Kidney glomerular epithelial cell (primary cell): Measurements from ENCODE around the gene CDC42BPB.
"Not testable (repeated sequence)": the region's sequence is repeated elsewhere in the genome, so short reads cannot be mapped to it uniquely, and the experiment has no call there.

Experiments used
- DNase-seq: peaks from one replicate; lab custom pipeline; 2025; lab: John Stamatoyannopoulos, UW

CDC42BPB gene

DNA sequence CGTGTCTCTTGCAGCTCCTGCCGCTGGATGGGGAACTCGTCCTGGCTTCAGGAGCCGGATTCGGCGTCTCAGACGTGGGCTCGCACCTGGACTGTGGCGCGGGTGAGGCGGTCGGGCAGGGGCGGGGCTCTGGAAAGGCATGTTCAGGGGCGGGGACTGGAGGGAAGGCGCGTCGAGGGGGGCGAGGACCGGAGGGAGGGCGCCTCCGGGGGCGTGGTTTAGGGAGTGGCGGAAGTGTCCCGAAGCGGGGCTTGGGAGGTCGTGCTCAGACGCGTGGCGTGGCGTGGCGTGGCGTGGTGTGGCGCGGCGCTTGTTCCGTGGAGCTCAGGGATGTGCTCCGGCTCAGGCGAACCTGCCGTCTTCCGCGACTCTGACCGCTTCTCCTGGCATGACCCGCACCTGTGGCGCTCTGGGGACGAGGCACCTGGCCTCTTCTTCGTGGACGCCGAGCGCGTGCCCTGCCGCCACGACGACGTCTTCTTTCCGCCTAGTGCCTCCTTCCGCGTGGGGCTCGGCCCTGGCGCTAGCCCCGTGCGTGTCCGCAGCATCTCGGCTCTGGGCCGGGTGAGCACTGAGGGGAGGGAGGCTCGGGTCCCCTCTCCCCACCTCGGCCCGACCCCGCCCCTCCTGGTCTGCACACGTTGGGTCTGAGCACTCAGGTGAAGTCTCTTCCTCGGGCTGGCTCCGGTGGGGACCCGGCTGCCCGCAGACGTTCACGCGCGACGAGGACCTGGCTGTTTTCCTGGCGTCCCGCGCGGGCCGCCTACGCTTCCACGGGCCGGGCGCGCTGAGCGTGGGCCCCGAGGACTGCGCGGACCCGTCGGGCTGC is 128.7 kb downstream of the CDC42BPB start:
- no peak for DNase-seq

DNA sequence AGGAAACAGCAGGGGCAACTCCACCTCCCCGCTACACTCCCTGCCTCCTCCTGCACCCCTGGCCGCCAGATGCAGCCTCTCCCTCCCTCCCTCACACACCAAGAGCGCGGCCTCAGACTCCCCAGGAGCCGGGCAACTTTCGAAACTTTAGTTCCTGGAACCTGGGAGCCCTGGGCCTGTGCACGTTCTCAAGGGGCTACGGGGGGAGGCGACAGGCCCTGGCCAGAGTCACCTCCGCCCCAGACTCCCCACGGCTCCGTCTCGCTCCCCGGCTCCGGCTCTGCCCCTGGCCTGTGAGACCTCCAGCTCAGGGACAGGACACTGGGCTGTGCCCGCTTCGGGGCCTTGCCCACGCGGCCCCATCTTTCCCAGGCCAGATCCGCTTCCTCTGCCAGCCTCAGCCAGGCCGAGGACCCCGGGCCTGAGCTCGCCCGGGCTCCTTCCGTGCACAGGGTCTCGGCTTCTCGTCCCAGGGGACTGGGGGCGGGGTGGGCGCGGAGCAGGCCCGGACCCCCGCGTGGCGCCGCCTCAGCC is 129.4 kb downstream of the CDC42BPB start:
- no peak for DNase-seq

DNA sequence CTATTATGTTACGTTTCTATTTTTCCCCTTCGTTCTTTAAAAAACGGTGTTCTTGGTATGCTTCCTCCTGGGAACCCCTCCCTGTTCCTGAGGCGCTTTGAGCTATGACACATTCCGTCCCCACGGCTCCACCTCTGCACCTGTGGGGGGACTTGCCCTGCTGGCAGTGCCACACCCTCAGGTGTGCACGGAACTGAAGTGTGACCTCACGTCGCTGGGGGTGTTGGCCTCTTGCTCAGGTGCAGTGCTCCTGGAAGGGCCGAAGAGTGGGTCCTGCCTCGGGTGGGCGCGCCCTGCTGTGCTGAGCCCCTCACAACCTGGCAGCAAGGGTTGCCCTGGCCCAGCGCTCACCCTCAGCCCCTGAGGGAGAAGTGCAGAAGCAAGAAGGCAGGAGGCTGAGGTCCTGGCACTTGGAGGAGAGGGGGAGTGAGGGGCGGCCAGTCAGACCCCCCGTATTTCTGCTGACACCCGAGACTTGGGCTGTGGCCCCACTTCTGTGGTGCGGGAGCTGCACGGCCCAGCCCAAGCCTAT is 129.9 kb downstream of the CDC42BPB start:
- DNase-seq, result no peak

DNA sequence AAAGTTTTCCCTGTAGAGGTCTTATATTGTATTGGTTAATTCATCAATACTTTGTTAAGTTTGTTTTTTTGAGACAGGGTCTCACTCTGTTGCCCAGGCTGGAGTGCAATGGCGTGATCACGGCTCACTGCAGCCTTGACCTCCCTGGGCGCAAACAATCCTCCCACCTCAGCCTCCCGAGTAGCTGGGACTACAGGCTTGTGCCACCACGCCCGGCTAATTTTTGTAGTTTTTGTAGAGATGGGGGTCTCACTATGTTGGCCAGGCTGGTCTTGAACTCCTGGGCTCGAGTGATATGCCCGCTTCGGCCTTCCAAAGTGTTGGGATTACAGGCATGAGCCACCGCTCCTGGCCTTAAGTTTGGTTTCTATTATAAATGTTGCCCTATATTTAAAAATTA is 130.5 kb downstream of the CDC42BPB start:
- not testable (repeated sequence) for DNase-seq

DNA sequence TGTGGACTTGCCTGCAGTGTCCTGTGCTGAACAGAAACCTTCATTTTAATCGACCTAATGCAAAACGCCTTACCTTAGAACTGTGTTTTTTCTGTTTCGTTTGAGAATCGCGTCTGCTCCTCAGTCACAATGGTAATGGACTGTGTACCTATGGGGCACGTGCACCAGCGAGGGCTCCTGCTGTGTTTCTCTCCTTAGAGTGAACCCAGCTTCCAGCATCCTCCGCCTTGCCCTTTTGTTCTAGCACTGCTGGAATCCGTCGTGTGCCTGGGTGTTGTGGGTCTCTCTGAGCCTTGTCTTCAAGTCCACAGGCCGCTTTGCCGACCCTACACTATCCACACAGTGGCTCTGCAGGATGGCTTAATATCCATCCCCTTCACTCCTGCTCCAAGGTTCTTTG is 131.2 kb downstream of the CDC42BPB start:
- DNase-seq, result no peak

DNA sequence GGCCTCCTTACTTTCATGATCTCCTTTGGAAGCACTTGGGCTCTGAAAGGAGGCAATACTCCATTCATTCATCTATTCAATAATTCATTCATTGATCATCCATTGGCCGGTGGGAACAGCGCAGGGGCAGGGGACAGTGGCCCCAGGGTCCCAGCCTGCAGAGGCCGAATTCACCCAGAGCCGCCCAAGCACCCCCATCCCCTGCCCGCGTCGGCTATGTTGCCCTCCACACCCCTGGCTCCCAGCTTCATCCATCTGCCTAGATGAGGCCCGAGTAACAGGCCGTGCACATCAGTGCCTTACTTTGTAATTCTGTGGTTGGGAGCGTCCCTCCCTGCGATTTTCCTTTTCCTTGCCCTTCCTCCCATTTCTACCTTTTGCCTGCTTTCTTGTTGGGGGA is 131.7 kb downstream of the CDC42BPB start:
- DNase-seq, result no peak

DNA sequence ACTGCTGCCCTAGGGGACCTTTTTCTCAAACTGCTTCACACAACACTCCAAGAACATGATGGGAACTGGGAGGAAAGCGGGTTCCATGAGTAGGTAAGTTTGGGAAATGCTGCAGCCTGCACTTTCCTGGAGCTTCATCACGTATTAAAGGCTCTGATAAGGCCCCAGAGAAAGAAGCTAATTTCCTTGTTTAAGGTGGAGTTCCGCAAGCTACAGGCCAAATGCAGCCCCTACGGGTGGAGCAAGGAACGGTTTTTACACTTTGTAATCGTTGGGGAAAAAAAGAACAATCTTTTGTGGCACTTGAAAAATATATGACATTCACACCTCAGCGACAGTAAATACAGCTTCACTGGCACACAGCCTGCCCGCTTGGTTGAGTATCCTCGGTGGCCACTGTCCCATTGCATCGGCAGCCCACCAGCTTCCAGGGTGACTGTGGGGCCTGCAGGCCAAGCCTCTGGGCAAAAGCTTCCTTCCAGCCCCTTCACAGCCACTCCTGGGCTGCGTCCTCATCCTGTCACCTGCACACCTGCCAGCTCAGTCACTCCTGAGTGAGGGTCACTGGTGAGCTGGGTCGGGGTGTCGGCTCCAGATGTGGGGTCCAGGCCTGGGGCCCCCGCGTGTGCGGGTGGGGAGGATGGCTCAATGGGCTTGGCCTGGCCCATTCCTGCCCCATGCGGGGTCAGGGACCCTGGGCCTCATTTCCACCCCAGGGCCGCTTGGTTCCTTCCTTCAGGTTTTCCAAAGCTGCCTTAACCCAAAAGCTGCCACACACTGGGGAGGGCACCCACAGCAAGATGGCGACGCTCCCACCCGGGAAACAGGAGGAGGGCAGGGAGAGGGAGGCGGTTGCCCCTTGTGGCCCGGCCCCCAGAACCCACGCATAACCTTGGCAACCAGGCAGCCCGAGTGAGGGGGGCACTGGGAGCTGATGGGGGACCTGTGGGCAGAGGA is 132.4 kb downstream of the CDC42BPB start:
- DNase-seq, result no peak

DNA sequence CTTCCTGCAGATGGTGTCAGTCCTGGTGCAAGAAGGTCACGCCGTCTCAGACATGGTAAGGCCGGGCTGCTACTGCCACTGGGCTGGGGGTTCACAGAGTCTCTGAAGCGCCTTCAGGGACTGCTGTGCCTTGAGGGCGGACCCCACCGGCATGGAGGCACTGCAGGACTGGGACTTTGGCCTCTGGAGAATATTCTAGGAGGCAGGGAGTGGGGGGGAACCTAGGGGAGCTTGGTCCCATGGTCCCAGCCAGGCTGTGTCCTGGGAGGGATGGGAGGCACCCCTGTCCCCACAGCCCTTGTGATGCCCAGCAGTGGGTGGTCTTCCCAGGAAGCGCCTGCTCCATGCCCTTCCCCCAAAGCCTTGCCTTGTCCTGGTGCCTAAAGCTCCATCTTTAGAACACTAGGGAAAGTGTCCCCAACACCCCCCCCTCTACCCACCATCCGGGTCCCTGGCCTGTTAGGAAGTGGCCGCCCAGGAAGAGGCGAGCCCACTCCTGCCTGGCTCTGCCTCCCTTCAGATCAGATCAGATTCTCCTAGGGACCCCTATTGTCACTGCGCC is 133.3 kb downstream of the CDC42BPB start:
- no peak for DNase-seq

DNA sequence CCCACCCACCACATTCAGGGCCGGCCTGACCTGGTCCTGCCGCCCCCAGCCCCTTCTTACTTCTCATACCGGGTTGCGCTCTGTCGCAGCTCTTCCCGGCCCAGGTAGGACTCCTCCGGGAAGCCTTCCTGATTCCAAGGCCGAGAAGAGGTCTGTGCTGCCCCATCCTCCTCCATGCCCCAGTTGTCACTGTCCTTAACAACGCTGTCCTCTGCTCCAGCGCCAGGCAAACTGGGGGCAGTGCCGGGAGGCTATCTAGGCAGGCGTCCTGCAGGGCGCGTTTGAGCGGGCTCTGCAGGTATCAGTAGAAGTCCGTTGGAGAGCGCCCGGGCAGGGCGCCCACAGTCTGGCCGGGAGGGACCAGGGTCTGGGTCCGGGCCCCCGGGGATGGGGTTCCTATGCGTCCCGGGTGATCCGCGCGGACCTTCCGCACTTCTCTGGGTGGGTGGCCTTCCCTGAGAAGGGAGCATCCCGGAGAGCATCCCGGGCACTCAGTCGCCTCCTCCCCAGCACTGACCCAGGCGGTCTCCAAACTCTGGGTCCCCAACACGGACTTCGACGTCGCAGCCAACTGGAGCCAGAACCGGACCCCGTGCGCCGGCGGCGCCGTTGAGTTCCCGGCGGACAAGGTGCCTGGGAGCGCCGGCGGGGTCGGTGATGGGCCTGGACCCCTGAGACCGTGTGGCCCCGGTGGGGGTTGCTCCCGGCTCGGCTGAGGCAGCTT is 134.0 kb downstream of the CDC42BPB start:
- no peak for DNase-seq

DNA sequence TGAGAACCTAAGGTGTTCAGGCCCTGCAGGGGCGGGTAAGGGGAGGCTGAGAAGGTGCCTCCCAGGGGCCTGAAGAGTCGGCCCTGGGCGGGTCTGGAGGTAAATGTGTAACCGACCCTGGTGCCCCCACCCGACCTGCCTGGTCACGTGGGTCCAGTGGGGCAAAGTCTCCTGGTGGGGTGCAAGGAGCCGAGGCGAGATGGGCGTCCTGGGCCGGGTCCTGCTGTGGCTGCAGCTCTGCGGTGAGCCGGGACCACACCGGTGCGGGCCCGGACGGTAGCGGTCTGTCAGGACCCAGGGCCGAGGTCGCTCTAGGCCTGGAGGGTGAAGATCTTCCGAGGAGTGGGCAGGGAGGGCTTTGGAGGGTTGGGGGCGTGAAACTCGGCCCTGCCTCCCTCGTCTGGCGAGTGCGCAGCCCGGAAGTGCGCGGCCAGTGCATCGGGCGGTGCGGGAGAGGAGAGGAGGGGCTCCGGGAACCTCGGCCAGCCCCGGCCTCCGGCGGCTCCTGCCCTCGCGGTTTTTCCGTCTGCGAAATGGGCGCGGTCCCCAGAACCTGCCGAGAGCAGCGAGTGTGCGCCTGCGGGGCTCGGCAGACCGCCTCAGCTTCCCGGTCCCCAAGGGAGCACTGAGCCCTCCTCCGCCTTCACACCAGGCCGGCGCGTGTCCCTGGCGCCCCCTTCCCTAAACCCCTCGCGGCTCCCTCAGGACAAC is 134.7 kb downstream of the CDC42BPB start, which contains the start of gene AMN:
TSS of gene AMN (plus strand) at position 174 of the 711 bp plus-strand sequence. CDS start at position 200, 26 bp downstream.
- DNase-seq, result no peak

DNA sequence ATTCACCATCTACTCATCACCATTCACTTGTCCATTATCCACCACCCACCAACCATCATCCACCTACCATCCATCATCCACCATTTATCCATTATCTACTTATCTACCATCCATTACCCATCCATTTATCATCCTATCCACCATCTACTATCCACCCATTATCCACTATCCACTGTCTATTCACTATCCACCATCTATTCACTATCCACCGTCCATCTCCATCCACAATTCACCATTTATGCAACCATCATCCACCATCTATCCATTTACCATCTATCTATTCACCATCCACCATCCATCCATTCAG is 136.4 kb downstream of the CDC42BPB start:
- DNase-seq, result no peak

DNA sequence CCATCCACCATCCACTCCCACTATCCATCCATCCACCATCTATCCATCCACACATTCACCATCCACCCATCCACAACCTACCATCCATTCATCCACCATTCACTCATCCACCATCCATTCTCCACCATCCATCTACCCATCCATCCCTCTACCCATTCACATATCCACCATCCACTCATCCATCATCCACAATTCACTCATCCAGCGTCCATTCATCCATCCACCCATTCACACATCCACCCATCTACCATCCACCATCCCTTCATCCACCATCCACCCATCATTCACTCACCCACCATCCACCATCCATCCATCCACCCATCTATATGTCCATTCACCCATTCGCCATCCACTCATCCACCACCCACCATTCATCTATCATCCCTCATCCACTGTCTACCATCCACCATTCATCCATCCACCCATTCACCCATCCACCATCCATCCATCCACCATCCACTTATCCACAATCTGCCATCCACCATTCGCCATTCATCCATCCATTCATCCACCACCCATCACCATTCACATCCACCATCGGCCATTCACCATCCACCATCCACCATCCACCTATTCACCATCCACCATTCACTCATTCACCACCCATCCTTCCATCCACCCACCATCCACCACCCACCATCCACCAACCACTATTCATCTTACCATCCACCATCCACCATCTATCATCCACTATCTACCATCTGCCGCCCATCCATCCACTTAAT is 136.9 kb downstream of the CDC42BPB start:
- no peak for DNase-seq

DNA sequence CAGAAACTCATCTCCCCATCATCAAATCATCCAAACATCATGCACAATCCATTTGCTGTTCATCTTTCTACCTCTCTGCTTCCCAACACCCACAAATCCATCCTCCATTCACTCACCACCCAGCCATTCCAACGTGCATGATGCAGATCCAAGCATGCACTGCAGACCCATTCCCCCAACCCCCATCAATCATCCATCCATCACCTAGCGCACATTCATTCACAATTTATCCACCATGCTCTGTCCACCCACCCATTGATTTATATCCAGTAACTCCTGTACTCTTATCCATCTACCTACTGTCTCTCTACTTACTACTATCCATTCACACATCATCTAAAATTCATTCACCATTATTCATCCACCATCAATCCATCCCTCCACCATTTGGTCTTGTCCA is 138.9 kb downstream of the CDC42BPB start:
- no peak for DNase-seq

DNA sequence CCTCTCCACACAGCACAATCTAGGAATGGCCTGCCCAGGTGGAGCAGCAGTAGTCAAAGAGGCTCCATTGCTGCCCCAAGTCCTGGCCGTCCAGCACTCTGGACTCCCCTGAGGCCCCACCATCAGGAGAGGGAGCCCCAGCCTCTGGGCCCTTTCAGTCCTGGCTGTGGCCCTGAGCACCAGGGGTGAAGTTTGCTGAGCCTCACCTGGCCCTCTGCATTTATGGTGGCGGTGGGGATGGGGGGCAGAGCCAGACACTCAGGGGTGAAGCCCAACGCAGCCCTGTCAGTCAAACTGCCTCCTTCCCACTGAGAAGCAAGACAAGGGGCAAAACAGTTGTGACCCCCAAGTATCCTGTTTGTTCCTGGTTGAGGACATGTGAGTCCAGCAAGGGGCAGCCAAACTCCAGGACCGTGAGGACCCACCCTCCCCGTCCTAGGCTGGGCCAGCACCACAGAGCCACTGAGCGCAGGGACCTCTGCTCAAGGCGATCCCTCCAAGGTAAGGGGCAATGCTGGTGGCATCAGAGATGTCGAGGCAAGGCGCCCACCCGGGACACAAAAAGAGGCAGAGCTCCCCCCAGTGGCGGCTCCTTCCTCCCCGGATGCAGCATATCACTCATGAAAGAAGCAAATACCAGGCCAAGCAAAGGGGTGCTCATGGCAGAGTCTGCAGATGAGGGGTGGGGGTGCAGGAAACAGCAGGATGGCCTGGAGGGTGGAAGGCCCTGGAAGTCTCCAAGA is 139.7 kb downstream of the CDC42BPB start:
- DNase-seq, result no peak

DNA sequence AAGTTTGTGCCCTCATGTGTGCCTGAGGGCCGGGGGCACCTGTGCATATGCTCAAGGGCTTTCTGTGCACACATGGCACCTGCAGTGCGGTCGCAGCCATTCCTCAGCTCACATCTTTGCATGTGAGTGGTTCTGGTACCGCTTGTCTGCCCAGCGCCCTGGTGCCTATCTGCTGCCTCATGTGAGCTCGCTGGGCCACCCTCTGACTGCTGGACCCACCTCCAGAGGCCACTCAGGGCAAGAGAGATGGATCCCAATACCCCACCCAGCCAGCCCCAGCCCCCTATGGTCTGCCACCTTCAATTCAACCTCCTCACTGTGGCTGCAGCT is 140.3 kb downstream of the CDC42BPB start:
- DNase-seq, result no peak

DNA sequence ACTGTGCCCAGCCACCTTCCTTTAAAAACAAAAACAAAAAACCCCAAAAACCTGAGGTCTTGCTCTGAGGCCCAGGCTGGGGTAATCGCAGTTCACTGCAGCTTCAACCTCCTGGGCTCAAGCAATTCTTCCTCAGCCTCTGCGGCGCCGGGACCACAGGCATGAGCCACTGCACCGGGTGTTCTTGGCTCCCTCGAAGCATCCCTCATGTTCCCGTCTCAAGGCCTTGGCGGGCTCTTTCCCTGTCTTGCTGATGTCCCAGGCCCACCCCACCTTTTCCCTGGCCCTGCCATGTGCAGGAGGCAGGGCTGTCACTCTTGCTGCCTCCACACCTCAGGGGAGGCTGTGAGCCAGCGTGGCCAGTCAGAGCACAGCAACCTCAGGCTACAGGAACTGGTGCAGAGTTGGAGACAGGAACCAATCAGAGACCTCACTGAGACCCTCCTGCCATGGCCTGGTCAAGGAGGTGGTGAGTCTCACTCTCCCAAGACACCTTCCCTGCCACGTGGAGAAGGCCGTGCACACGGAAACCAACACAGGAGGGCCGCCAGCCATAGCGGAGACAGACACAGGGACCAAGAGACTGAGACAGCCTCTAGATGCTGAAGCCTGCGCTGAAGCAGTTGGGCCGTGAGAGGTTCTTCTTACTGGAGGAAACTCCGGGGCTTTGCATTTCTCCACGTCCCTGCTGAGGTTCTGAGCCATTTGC is 140.8 kb downstream of the CDC42BPB start:
- no peak for DNase-seq

DNA sequence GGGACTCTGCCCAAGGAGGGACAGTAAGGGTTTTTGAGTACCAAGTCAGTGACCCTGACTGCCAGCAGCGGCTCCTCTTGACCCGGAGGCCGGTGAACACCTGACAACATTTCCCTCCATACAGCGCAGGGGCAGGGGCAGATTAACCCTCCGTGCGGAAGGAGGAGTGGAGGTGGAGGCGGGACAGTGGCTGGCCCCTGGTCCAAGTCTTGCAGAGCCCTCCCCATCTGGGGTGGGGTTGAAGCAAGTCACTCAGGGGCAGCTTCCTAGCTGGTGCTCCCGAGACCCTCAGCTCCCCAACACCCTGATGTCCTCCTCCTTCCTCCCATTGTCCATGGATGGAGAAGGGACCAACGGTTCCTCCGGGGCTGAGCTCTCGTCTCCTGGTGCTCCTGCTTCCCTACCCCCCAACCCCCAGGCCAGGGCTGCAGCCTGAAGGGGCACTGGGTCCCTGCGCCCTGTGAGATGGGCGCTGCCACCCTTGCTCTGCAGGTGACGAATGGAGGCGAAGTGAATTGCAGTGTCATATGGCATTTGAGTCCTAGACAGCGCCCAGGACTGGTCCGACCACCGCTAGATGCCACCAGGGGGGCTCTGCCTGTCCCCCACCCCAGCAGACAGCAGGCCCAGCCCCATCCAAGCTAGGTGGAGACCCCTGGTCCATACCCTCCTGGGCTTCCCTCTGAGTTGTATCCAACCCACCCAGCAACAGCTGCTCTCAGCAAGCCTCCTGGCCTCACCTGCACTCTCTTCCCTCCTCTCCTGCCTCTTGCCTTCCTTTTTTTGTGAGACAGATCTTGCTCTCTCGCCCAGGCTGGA is 141.8 kb downstream of the CDC42BPB start:
- no peak for DNase-seq
